Esophagus muscularis mucosa (tissue), 4 donors: ENCODE results near the gene UPF3A. TPM values are rescaled to one million over a fixed set of nuclear protein-coding genes. Genes with fewer than 3 reads are reported as not detected.
"Not testable (repeated sequence)": the region's sequence is repeated elsewhere in the genome, so short reads cannot be mapped to it uniquely, and the experiment has no call there.

Source experiments
- DNase-seq: peaks from one replicate; pipeline ENCODE4 v3.0.0-alpha.2; 2017; ENCODE audit errors: extremely low spot score
- H3K27ac ChIP-seq, 4 donors: fragments of 200-600 bp; sonication (generic); replicated peaks in 1 of 4; 1 replicate in 3 of 4; 2 replicates in 1 of 4; pipeline ENCODE4 v1.5.1; 2016 to 2019; ENCODE audit warnings: mild to moderate bottlenecking in 1 of 4
- H3K27me3 ChIP-seq, 4 donors: fragments of 200-600 bp; sonication (generic); one replicate each; pipeline versions ENCODE4 v1.5.1 to v1.6.0; 2016 to 2019
- H3K36me3 ChIP-seq, 4 donors: fragments of 200-600 bp; sonication (generic); one replicate each; pipeline ENCODE4 v1.5.1; 2016 to 2019
- H3K4me1 ChIP-seq, 4 donors: fragments of 200-600 bp; sonication (generic); one replicate each; pipeline ENCODE4 v1.5.1; 2016 to 2019
- H3K4me3 ChIP-seq, 4 donors: fragments of 200-600 bp; sonication (generic); 1 replicate in 2 of 4; 2 replicates in 2 of 4; pipeline ENCODE4 v1.5.1; 2016 to 2019; ENCODE audit warnings: mild to moderate bottlenecking in 4 of 4, moderate library complexity in 1 of 4
- H3K9me3 ChIP-seq, 4 donors: fragments of 200-600 bp; sonication (generic); 1 replicate in 3 of 4; 2 replicates in 1 of 4; pipeline ENCODE4 v1.5.1; 2016 to 2019
- EP300 ChIP-seq: sonication (generic); formaldehyde crosslinking; IDR thresholded peaks from one replicate; pipeline ENCODE4 v1.6.1; 2017; ENCODE audit warnings: antibody characterized with exemption
- POLR2A ChIP-seq: fragments of 450-650 bp; IDR thresholded peaks from one replicate; pipeline ENCODE4 v1.6.1; 2017; ENCODE audit warnings: antibody characterized with exemption, moderate library complexity, mild to moderate bottlenecking, low read depth
- POLR2AphosphoS5 ChIP-seq, 2 donors: sonication (generic); formaldehyde crosslinking; IDR thresholded peaks; one replicate each; pipeline ENCODE4 v1.6.1; 2017; ENCODE audit warnings: antibody characterized with exemption in 2 of 2
- WGBS: methylation state at CpG from one replicate; pipeline ENCODE4 v1.1.5; 2018; 5-methylcytosine and 5-hydroxymethylcytosine counted together
- intact Hi-C: fragments of 100-400 bp; cut with DNase I; formaldehyde crosslinking; loops from one replicate; pipeline ENCODE4 v1.15.1; 2023
- total RNA-seq, 4 donors: library from RNA; depleted of rRNA; stranded (reverse); fragments of >200 nt; gene quantifications; one replicate each; pipeline versions ENCODE4 v1.1.0 to v1.2.1, GENCODE V29; 2016
- TF ChIP-seq, protein P1 (sequence below), 3 experiments: fragments of 200-600 bp in 2 of 3; fragments of 450-650 bp in 1 of 3; sonication (generic) in 2 of 3; IDR thresholded peaks; one replicate each; pipeline ENCODE4 v1.5.1; 2017 to 2019; ENCODE audit warnings: antibody characterized with exemption in 3 of 3, mild to moderate bottlenecking in 2 of 3, moderate library complexity in 1 of 3

Gene UPF3A
- total RNA-seq, 4 donors from 2014 or later = 25.2 to 43.2 (median 35.6) TPM

DNA sequence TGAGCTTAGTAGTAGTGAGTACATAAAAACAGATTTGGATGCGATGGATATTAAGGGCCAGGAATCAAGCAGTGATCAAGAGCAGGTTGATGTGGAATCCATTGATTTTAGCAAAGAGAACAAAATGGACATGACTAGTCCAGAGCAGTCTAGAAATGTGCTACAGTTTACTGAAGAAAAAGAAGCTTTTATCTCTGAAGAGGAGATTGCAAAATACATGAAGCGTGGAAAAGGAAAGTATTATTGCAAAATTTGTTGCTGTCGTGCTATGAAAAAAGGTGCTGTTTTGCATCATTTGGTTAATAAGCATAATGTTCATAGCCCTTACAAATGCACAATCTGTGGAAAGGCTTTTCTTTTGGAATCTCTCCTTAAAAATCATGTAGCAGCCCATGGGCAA is 44.3 kb downstream of the UPF3A start:
- Histone ChIP-seq H3K36me3 (peaks cover 25 to 70% (median 63%) of the 10 kb centered on the region in 4 donors), H3K4me3 (no peak overlapping the region), H3K9me3 (no peaks in the 10 kb centered on the region), H3K27ac (no peak overlapping the region), H3K27me3 (no peaks in the 10 kb centered on the region), H3K4me1 (no peaks in the 10 kb centered on the region)
- no peak for DNase-seq
- WGBS = 89% methylated on average over 3 of the region's 3 CpGs
- intact Hi-C loops = no loop called here
- TF ChIP-seq, protein P1, sequence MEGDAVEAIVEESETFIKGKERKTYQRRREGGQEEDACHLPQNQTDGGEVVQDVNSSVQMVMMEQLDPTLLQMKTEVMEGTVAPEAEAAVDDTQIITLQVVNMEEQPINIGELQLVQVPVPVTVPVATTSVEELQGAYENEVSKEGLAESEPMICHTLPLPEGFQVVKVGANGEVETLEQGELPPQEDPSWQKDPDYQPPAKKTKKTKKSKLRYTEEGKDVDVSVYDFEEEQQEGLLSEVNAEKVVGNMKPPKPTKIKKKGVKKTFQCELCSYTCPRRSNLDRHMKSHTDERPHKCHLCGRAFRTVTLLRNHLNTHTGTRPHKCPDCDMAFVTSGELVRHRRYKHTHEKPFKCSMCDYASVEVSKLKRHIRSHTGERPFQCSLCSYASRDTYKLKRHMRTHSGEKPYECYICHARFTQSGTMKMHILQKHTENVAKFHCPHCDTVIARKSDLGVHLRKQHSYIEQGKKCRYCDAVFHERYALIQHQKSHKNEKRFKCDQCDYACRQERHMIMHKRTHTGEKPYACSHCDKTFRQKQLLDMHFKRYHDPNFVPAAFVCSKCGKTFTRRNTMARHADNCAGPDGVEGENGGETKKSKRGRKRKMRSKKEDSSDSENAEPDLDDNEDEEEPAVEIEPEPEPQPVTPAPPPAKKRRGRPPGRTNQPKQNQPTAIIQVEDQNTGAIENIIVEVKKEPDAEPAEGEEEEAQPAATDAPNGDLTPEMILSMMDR (IDR thresholded peaks at IDR 0.05) = no peak
- TF ChIP-seq POLR2AphosphoS5 (IDR thresholded peaks at IDR 0.05) (no peak), EP300 (no peak), POLR2A (no peak)

DNA sequence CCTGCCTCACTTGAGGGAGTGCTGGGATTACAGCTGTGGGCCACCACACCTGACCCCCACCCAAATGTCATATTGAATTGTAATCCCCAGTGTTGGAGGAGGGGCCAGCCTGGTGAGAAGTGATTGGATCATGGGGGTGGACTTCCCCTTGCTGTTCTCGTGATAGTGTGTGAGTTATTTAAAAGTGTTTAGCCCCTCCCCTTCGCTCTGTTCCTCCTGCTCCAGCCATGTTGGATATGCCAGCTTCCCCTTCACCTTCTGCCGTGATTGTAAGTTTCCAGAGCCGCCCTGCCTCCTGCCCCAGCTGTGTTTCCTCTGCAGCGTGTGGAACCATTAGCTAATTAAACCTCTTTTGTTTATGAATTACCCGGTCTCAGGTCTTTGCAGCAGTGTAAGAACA is 46.6 kb downstream of the UPF3A start:
- no peak overlapping the region for H3K27ac ChIP-seq
- intact Hi-C loops = no loop called here
- no peak for DNase-seq
- no peaks in the 10 kb centered on the region for H3K9me3 ChIP-seq
- H3K27me3 ChIP-seq = no peaks in the 10 kb centered on the region
- no peak for TF ChIP-seq POLR2A
- TF ChIP-seq, protein P1 (IDR thresholded peaks at IDR 0.05) = no peak
- TF ChIP-seq EP300 = no peak
- no peak for TF ChIP-seq POLR2AphosphoS5 (IDR thresholded peaks at IDR 0.05)
- H3K4me1 ChIP-seq = no peaks in the 10 kb centered on the region
- H3K36me3 ChIP-seq = peaks cover 12 to 50% (median 42%) of the 10 kb centered on the region in 4 donors
- 79% methylated on average over 5 of the region's 6 CpGs for WGBS
- H3K4me3 ChIP-seq = no peak overlapping the region

DNA sequence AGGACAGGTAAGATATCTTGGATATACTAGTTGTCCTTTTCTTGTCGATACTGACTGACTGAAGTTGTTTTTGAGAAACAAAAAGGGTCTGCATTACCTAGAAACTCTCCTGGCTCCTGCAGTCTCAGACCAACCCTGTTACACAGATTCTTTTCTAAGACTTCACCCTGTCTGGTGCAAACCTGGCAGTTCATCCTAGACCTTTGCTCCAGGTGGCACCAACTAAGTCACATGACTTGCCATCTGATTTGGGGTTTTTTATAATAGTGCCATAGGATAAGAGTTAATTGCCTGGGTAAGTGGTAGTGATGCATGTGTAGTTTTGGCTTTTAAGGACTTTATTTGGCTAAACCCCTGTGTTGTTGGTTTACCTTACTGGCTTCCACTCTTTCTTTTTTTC is 47.2 kb downstream of the UPF3A start:
- Histone ChIP-seq H3K27ac (no peak overlapping the region), H3K36me3 (peaks cover 8 to 44% (median 37%) of the 10 kb centered on the region in 4 donors), H3K9me3 (no peaks in the 10 kb centered on the region), H3K27me3 (no peaks in the 10 kb centered on the region), H3K4me3 (no peak overlapping the region), H3K4me1 (no peaks in the 10 kb centered on the region)
- TF ChIP-seq, protein P1 (IDR thresholded peaks at IDR 0.05) = no peak
- TF ChIP-seq EP300 (no peak), POLR2AphosphoS5 (IDR thresholded peaks at IDR 0.05) (no peak), POLR2A (no peak)
- no peak for DNase-seq
- WGBS = 100% methylated on average over 1 of the region's 1 CpG
- intact Hi-C loops = no loop called here

DNA sequence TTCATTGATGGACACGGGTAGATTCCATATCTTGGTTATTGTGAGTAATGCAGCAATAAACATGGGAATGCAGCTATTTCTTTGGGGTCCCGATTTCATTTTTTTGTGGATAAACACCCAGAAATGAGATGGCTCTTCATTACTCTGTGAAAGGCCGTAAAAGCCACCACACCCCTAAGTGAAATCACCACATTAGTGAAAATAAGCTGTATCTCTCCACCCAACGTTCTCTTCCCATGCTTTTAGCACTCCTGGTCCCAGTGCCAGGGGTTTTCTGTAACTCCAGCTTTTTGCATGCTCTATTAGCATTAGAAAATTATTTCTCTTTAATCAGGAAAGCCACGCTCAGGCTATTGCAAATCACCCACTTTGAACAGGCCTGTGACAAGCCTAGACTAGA is 48.7 kb downstream of the UPF3A start:
- Histone ChIP-seq H3K36me3 (peaks cover 0 to 29% (median 22%) of the 10 kb centered on the region in 4 donors), H3K4me1 (no peaks in the 10 kb centered on the region), H3K27me3 (no peaks in the 10 kb centered on the region), H3K9me3 (no peaks in the 10 kb centered on the region), H3K4me3 (no peak overlapping the region), H3K27ac (no peak overlapping the region)
- no peak for TF ChIP-seq POLR2AphosphoS5 (IDR thresholded peaks at IDR 0.05)
- TF ChIP-seq, protein P1 (IDR thresholded peaks at IDR 0.05) = no peak
- TF ChIP-seq EP300 = no peak
- TF ChIP-seq POLR2A = no peak
- intact Hi-C loops = no loop called here
- WGBS = 80% methylated on average over 5 of the region's 5 CpGs
- DNase-seq = no peak

DNA sequence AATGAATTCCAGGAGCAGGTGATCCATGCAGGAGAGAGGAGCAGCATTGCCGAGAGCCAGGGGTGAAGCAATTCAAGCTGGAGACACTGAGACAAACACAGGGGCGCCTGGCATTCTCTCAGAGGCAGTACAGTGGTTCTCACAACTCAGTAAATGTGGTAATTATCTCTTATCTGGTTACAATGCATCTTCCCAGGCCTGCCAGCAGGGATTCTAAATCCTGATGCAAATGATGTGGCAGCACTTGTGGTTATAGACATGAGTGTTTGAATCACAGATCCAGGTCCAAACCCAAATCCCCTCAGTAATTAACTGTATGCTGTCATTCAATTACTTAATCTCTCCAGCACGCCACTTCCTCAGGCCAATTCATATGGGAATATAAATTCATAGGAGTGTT is 52.5 kb downstream of the UPF3A start:
- H3K27me3 ChIP-seq, intact Hi-C loops, H3K27ac ChIP-seq, H3K36me3 ChIP-seq, H3K4me1 ChIP-seq, H3K4me3 ChIP-seq, DNase-seq, H3K9me3 ChIP-seq: not testable (repeated sequence)
- WGBS = 75% methylated on average over 3 of the region's 3 CpGs
